Measurements from ENCODE around the gene WDFY4.

Gene WDFY4

GRCh38 chr10:48745662-48746245 is 61.1 kb downstream of the WDFY4 start:
- DNase-seq (ENCODE audit: low spot score): no peak

DNA sequence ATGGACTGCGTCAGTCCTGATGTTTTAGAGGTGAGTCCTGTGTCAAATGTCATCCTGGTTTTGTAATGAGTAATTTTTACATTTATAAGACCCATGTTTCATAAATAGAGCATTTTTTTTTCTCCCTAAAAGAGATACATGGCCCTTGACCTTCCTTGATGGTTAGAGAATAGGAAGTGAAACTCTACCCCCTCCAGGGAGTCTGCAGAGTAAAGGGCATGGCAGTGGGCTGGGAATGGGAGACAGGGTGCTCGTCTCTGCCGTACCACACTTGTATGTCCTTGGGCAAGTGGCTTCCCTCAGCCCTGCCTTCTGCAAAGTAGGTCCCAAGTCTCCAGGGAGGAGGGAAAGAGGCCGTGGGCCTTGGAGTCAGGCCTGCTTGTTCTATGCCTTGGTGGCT is 63.9 kb downstream of the WDFY4 start:
- DNase-seq (ENCODE audit: low spot score): no peak

DNA sequence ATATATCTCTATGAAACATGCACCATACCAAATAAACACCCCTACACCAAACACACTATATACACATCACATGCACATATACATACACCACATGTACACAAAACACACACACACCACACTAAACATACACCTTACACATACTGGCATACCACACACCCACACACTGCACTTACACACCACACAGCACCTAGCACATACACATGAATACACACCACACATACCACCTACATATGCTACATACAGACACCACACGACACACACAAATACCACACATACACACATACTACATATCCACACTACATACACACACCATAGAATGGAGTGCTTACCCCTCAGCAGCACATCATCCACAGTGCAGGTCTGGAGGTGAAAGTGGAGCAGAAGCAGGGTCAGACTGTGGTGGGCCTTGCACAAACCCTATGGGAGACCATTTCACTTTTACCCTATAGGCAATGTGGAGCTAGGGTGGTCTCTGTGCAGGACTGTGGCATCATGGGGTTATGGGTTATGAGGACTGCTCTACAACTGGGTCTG is 64.6 kb downstream of the WDFY4 start:
- no peak for DNase-seq (ENCODE audit: low spot score)

GRCh38 chr10:48750019-48750418 is 65.3 kb downstream of the WDFY4 start:
- no peak for DNase-seq (ENCODE audit: low spot score)

- DNase-seq (ENCODE audit: low spot score): no peak
Measured at GRCh38 chr10:48750991-48751390, 66.3 kb downstream of the WDFY4 start.

GRCh38 chr10:48751730-48752129 is 67.1 kb downstream of the WDFY4 start:
- no peak for DNase-seq (ENCODE audit: low spot score)

DNA sequence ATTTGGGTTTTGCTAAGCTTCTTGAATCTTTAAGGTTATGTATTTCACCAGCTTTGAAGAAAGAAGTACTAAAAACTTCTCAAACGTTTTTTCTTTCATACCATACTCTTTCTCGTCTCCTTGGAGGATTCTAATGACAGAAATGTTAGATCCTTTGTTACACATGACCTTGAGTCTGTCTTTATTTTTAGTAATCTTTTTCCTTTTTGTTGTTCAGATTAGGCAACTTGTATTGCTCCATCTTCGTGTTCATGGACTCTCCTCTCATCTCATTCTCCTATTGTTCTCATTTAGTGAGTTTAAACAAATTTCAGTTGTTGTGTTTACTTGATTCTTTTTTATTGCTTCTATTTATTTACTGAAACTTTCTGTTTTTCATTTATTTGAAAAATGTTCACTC is 73.7 kb downstream of the WDFY4 start:
- DNase-seq (ENCODE audit: low spot score): no peak

DNA sequence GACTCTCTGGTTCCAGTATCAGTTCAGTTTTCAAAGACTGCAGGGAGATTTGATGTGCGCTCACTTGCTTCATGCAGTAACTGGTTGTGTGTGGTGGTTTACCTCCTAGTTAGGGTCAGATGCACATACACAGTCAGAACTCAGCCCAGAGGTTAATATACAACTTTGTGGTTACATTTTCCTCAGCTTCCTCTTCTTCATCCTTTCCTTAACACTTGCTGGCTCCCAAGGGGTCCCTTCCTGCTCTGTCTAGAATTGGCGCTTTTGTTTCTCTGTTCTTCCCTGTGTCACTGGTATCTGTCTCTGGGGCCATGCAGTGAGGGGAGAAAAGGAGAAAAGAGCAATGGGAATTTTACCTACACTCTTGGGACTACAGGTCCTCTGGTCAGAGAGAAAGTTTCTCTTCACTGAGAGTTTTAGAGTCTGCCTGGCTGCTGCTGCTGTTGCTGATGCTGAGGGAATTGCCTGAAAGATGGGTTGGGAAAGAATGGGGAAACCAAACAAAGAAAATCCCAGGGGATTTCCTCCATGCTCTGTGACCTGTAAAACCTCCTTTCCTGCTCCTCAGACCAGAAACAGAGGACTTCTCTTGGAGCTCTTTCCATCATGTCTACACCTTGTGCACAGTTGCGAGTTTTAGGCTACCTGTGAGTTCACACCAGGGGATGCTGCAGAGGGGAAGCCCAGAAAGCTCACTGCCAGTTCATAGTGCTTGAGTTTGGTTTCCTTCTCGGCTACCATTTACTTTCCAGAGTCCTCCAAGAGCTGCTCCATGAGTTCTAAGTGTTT is 74.6 kb downstream of the WDFY4 start:
- DNase-seq (ENCODE audit: low spot score): no peak

DNA sequence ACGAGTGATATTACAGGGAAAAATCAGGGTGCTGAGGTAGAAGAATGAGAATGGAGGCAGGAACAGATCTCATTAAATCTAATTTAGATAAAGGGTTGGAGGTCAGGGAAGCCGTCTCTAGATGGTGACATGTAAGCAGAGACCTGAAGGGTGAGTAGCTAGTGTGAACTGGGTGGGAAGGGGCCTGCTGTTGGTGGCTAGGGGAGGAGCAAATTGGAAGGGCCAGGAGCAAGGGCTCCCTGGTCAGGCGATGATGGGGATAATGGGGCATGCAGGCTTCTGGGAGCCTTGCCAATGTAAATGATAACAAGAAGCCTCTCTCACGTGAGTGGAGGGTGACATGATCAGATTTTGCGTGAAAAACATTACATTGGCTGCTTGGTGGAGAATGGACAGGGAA is 76.3 kb downstream of the WDFY4 start:
- DNase-seq (ENCODE audit: low spot score): no peak

DNA sequence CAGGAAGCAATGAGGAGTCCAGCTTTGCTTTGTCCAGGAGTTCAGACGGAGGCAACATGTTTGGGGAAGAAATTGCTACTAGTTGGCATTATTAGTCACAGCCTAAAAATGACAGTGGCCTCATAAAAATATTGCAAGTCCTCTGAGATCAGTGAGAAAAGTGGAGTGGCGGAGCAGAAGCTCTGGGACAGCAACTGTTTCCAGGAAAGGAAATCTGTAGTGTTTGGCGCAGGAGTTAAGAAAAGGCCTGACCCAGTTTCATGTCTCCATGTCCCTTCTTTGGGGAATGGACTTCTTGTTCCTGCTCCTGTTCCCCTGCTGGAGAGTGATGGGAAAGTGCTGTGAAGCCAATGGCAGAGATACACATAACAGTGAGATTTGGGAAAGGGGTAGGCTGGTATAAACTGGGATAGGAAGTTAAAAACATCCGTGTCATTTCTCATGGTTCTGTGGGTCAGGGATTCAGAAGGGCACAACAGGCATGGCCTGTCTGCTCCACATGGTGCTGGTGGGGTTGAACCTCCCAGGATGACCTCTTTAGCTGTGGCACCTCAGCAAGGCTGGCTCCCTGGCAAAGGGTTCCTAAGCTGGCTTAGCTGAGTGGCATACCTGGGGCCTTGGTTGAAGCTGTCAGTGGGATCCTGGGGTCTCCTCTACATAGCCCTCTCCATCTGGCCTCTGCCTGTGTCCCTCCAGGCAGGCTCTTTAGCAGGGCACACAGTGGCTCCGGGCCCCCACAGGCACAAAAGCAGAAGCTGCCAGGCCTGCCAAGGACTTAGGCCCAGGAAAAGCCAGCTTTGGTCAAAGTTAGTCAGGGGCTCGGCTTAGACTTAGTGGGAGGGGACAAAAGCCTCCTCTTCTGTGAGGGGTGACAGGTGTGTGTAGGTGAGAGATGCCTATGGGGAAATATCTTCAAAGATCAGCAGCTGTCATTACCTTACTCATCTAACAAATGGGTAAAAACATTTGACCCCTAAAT is 77.7 kb downstream of the WDFY4 start:
- DNase-seq (ENCODE audit: low spot score): peak; percentile 11

DNA sequence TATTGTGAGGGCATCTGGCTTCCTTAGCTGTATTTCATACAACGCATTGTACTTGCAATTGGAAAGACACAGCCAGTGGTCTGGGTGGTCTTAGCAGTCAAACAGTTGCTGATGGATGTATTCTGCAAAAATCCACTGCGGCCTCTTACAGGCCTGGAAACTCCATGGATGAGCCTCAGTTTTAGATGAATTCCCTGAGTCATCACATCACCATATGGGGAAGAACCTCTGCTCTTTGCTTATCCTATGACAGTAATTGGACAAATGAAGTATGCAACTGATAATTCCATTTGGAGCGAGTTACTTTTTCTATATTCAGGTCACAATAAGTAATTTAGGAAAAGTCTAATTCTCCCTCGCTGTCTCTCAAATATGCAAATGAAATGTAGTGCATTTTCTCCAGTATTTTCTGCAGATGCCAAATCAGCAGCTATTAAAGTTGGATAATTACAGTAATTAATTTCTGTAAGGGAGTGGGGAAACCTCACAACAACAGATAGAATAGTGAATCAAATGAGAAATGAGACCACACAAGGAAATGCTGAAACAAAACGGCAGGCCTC is 78.8 kb downstream of the WDFY4 start:
- no peak for DNase-seq (ENCODE audit: low spot score)

DNA sequence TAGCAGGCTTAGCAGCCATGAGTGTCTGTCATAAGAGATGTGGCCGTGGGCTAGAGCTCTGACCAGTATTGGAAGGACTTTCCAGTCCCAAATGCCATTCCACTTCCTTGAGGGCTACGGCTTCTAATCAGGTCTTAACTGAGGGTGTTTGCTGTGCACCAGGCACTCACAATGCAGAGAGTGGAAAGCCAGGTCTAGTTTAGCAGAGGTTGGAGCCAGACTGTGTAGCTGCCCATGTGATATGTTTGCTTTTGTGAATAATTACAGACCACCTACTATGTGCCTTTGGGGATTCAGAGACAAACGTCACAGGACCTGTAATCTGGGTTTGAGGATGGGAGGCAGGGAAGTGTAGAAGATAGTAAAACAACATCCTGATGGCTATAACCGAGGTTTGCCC is 79.8 kb downstream of the WDFY4 start:
- DNase-seq (ENCODE audit: low spot score): no peak

- DNase-seq (ENCODE audit: low spot score): no peak
Measured at GRCh38 chr10:48765039-48765438, 80.4 kb downstream of the WDFY4 start.

GRCh38 chr10:48765527-48765926 is 80.9 kb downstream of the WDFY4 start:
- DNase-seq (ENCODE audit: low spot score): no peak

GRCh38 chr10:48767373-48768143 is 82.9 kb downstream of the WDFY4 start:
- DNase-seq (ENCODE audit: low spot score): no peak

GRCh38 chr10:48768144-48768766 is 83.6 kb downstream of the WDFY4 start:
- DNase-seq (ENCODE audit: low spot score): no peak

GRCh38 chr10:48768926-48769325 is 84.3 kb downstream of the WDFY4 start:
- no peak for DNase-seq (ENCODE audit: low spot score)

DNA sequence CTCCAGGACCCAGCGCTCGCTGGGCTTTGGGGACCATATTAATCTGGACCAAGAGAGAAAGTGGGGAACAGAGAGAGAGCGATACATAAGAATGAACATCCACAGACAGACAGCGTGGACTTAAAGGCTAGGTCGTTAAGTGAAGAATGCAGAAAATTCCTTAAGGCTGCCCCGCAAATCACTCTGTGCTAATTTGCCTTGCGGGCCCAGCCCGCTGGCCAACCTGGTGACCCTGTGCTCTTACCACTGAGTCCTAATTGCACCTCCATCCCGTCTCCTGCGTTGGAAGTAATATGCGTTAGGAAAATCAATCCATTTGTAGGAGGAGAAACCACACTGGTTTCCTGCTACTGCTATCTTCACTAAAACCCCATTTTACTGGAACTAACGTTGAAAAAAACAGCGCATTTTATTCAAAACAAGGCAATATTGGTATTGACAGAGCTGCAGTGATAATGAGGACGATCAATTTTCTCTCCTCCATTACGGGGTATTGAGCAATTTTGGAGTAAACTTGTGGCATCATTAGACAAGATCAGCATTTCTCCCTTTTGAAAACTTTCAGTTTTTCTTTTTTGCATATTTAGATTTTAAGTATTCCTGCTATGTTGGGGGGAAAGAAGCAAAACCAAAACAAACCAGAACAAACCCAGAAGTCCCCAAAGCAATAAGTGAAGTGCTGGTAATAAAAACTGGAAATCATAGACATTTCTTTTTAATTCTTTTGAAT is 85.2 kb downstream of the WDFY4 start:
- DNase-seq (ENCODE audit: low spot score): no peak

DNA sequence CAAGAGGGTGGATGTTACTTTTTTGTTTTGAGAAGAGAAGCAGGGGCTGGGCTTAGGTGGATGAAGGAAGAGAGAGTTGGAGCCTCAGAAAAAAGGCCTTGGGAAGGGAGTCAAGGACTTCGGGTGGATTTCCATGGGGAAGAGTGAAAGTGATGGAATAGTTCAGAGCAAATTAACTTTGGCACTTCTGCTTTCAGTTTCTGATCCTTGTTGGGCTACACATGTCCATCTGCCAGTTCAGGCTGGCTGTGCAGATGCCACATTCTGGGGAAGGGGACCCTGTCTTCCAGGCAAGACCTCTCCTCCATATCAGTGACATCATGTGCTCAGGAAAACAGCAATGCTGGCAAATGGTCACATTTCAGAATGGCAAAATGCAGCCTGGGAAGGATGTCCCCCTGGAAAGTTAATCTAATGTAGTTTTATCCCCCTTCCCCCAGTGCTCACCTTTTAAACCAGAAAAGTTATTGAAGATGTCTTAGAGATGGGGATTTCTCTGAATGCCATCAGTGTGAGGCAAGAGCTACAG is 86.0 kb downstream of the WDFY4 start:
- no peak for DNase-seq (ENCODE audit: low spot score)

- no peak for DNase-seq (ENCODE audit: low spot score)
Measured at GRCh38 chr10:48771234-48771633, 86.6 kb downstream of the WDFY4 start.
